CD4-positive, alpha-beta T cell treated with Interleukin-21 for 1 hour (primary cell): Measurements from ENCODE around the gene PBRM1.

Experiments
- DNase-seq: peaks from one replicate; pipeline ENCODE4 v3.0.0-alpha.2; 2020

The PBRM1 gene

GRCh38 chr3:52503788-52504424 is 181.8 kb downstream of the PBRM1 start:
- no peak for DNase-seq

GRCh38 chr3:52502808-52503350 is 182.8 kb downstream of the PBRM1 start:
- DNase-seq = no peak

- DNase-seq = no peak
These were observed 183.7 kb downstream of the PBRM1 start for GRCh38 chr3:52502001-52502400.

- DNase-seq = no peak
These were observed 184.7 kb downstream of the PBRM1 start for GRCh38 chr3:52501046-52501445.

GRCh38 chr3:52498137-52499054 is 187.3 kb downstream of the PBRM1 start:
- peak; percentile 28 for DNase-seq

GRCh38 chr3:52495777-52496602 is 189.7 kb downstream of the PBRM1 start:
- no peak for DNase-seq
